ENCODE data around the gene POC1B.

The POC1B gene

DNA sequence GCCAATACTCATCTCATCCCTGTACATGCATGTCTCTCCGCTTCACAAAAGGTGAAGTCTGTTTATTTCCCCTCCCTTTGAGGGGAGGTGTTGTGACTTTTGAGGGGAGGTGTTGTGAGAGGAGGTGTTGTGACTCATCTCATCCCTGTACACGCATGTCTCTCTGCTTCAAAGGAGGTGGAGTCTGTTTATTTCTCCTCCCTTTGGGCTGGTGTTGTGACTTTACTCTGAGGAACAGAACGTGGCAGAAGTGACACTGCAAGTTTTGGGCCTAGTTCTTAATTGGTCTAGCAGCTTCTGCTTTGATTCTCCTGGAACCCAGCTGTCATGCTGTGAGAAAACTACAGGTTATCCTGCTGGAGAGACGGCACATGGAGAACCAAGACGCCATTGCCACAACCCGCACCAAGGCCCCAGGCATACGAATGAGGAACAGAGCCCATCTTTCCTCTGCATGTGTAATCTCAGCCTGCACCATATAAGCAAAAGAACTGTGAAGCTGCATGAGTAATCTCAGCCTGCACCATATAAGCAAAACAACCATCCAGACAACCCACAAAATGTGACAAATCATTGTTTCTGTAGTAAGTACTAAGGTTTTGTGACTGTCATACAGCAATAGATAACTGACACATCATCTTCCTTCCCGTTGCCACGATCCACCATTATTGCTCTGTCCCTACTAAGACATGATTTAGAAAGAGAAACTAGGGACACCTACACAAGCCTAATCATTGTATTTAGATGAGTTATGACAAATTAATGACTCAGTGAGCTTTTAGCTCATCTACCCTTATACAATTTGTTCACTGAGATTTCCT is 31.2 kb downstream of the POC1B start:
- peak; percentile 31 for DNase-seq

DNA sequence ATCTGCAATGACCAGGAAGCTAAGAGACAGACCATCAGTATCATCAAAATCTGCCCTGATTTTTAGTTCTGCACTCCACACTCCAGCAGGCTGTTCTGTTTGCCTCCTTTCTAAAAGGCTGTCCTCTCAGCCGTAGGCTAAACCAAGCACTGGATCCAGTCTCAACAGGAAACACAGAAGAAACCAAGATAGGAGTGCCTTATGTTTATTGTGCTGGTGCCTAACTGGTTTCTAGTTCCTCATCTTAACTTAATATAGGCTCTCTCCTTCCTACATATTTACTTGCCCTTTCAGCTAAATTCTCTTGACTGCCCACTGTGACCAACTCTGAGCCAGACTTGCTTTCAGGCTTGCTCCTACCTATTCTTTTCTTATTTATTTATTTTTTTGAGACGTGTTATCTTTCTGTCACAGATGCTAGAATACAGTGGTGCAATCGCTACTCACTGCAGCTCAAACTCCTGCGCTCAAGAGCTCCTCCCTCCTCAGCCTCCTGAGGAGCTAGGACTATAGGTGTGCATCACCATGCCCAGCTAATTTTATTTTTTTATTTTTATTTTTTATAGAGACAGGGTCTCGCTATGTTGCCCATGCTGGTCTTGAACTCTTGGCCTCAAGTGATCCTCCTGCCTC is 32.1 kb downstream of the POC1B start:
- DNase-seq, result no peak

DNA sequence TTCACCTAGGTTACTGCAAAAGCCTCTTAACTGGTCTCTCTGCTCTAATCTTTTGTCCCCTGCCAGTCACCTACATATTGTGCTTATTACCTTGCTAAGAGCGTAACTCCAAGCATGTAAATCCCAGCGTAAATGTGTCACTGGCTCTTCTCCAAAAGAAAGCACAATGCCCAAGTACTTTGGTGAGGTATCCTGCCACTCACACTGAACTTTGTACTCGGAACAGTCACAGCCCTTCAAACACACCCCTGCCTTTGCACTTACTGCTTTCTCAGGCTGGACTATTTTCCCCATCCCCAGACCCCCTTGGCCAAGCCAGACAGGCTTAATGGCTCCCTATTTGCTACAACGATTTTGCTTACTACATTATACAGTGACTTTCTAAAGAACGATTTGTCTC is 33.0 kb downstream of the POC1B start:
- DNase-seq, result no peak

DNA sequence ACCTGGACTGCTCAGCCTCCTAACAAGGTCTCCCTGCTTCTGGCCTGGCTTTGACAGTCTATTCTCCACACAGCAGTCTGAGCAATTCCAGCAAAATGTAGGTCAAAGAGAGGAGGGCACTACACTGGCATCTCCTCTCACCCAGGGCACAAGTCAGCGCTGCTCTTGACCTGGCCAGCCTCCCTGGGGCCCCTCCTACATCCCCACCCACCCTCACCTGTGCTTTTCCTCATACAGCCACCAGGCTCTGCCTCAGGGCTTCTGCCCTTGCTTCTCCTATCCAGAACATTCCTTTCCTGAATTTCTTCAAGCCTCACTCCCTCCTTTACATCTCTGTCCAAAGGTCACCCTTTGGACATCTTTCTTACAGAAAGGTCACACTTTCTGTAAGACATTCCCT is 34.9 kb downstream of the POC1B start:
- DNase-seq, result no peak

DNA sequence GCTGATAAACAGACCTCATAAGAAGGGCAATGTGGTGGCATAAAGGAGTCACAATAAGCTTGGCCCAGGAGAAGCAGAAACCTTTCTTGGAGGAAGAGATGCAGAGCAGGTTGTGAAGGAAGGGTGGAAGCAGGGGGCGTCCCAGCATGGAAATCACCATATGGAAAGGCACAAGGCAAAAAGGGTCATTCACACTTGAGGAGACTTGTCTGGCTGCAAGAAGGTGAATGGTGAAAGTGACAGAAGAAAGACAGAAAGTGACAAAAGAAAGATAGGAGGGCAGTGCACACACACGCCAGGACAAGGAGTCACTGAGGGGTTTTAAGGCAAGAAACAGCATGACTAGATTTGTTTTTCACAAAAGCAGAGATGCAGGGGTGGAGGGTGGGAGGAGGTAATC is 39.6 kb downstream of the POC1B start:
- no peak for DNase-seq

DNA sequence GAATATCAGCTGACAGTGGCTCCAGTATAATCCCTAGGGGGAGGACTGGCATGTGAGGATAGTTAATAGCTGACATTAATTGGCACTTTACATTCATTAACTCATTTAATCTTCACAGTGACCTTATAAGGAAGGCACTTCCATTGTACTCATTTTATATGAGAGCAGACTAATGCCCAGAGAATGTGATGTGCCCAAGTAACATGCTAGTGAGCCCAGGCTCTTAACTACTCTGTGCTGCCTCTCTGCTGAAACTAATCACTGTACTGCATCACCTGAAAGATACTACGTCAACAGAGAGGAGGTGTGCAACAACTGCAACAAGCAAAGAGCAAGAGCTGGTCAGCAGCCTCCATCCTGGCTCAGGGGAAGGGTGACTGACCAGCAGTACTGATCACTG is 41.4 kb downstream of the POC1B start:
- DNase-seq, result no peak

DNA sequence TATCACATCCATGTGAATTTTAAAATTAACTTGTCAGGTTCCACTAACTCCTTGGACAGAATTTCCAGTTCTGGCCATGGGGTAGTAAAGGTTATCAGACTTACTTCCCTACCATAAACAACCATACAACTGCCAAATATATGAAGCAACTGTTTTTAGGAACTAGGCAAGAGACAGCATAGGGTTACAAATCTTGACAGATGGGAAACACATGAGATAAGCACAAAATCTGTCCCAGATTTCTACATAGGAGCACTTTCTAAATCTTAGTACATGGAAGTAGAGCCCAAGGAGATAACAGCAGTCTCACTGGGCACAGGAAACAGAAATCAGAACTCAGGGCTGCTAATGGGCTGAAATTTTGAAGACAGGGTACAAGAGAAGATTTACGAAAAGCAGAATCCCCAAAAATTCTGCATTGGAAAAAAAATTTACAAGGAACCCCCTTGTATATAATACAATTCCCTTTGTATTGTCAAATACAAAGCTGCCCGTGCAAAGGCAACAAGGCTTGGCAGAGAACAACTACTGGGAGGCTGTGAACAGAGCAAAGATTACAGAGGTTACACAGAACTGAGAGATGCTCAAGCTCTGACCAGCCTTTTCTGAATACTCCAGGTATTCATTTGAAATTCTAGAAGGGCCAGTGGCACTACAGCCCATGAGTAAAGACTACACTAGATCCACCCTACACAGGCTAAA is 44.5 kb downstream of the POC1B start:
- no peak for DNase-seq

DNA sequence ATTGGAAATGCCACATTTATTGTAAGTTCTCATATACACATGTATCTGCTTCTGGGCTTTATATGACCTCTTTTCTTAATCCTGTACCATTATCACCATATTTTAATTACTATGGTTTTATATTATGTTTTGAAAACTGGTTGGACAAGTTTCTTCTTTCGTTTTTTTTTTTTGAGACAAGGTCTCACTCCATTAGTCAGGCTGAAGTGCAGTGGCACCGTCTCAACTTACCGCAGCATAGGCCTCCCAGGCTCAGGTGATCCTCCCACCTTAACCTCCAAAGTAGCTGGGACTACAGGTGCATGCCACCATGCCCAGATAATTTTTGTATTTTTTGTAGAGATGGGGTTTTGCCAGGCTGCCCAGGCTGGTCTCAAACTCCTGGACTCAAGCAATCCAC is 45.9 kb downstream of the POC1B start:
- no peak for DNase-seq

DNA sequence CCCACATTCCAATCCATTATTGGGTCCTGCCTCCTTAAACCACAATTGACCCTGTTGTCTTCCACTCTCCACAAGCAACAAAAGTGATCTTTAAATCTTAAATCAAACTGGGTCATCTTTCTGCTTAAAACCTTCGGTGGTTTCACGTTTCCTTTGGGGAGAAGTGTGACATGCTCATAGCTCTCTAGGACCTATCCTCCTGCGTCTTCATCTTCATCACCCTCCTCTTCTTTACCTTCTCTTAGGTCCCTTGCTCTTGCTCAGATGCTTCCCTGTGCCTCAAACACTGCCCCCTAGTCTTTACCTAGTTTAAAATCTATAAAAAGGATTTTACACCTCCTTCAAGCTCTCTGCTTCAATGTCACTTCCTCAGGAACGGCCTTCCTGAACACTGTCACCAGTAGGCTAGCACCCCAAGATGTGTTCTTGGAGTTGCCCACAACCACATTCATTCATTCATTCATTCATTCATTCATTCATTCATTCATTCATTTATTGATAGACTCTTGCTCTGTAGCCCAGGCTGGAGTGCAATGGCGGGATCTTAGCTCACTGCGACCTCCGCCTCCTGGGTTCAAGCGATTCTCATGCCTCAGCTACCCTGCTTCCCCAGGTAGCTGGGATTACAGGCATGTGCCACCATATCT is 48.1 kb downstream of the POC1B start:
- no peak for DNase-seq

DNA sequence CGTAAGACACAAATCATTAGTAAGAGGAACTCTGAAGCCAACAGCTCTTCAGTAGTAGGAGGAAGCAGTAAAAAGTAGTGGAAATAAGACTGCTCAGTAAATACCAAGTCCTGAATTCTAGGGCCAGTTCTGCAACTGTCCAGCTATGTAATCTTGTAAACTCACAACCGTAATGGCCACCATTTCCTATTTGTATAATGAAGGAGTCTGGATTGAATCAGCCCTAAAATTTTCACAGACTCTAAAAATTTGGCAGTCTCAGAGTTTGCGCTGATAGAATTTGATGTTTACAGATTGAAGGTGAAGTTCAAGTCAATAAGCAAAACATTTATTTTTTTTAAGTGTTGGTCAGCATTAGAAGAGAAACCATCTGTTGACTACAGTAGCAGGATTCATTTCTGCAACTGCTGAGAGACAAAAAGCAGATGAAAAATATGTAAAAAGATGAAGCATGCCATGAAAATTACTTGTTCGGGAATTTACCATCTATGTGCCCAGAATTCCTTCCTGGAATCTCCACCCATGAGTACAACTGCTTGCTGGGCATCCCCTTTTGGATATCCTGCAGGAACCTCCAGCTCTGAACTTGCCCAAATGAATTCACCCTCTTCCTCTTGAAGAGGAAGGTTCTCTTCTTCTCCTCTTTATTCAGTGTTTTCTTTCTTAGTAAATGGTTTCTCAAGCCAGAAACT is 48.8 kb downstream of the POC1B start:
- no peak for DNase-seq

DNA sequence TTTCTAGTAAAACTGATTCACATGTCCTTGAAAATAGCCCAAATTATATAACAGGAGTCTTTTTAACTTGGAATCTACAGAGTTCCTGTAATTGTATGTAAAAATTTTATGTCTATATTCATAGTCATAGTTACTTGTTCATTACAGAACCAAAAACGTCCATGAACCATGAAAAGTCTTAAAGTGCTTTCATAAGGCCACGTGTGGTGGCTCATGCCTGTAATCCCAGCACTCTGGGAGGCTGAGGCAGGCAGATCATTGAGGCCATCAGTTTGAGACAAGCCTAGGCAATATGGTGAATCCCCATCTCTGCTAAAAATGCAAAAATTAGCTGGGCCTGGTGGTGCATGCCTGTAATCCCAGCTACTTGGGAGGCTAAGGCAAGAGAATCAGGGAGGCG is 49.6 kb downstream of the POC1B start:
- no peak for DNase-seq

DNA sequence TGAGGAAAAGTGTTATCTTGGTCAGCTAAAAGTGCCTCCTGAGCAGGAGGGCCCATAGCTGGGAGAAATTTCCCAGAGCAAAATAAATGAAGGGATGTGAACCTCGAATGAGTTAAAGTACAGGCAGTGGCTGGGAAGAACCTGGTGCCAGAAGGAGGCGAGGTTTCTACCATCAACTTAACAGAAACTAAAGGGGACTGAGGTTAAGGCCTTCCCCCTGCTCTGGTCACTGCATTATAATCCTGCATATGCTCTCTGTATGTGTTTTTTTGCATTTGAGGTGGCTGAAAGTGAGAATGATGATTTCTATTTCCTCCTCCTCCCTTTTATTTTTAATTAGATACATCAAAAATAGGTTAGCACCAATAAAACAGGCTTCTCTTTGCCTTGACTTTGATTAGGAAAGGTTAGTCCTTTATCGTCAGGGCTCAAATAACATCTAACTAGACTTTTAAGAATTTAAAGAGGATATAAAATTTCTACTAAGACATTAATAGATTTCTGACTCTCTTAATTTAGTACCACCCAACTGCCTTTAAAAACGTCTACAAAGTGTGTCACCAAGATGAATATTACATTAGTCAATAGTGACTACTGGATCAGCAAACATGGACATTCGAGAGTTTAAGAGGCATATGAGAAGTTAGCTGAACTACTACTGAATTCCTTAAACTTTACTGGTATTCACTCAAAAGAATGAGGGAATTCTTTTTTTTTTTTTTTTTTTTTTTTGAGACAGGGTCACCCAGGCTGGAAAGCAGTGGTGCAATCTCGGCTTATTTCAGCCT is 50.5 kb downstream of the POC1B start:
- DNase-seq, result no peak

DNA sequence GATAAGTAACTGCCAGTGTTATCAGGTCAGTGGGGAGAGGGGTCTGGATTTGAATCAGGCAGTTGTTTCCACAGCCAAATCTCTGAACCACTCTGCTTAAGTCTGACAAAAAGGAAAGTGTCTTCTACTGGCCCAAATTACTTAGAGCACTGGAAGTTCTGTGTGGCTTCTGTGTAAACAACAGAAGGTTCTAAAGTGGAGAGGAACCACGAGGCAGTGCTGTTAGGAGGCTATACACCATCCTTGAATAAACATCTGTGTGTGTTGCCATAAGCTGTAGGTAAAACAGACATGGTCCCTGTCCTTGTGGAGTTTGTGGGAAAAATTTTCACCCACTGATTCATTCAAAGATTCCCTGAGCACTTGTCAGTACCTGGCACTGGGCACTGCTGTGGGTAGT is 51.2 kb downstream of the POC1B start:
- no peak for DNase-seq

DNA sequence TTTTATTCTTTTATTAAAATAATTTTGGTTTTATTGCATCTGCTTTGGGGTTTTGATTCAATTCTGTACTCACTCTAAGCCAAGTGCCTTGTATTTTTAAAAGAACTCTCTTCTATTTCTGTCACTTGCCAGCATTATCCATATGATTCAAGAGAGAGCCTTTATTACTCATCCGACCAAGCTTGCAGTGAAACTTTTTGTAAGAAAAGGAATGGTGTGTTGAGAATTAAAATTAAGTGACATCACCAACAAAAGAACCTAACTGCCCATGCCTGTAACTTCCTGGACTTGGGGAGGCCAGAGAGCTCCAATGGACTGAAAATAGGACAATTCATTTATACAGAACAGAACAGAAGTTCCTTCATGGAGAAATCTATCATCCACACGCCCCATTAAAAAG is 53.3 kb downstream of the POC1B start:
- no peak for DNase-seq

DNA sequence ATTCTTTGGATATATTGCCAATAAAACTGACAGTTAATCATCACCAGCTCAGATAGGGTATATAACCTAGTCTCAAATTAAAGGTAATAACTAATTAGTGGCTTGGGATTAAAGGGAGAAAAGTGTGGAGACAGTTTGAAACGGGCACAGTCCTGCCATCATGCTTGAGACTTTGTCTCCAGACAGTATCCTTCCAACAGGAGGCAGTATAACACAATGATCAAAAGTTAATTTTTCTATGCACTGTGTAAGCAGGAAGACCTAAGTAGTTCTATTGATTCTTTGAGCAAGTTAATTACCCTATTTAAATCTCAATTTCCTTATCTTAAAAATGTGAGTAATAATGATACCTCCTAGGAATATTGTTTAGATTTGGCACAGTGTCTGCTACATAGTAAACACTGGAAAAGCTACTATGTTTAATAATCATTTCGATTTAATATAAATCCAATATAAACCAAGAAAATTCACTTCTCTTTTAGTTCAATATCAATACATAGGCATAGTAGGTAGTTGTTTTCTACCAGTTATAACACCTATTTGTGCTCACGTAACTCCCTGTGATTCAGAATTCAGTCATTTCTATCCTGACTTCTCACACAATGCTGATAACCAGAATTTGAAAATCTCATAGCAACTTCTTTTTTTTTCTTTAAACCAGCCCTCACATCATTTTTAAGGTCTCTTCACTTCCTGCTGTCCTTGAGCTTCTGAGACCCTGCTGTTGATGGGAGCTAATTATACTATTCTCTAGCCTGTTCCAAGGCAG is 54.9 kb downstream of the POC1B start:
- DNase-seq, result no peak

DNA sequence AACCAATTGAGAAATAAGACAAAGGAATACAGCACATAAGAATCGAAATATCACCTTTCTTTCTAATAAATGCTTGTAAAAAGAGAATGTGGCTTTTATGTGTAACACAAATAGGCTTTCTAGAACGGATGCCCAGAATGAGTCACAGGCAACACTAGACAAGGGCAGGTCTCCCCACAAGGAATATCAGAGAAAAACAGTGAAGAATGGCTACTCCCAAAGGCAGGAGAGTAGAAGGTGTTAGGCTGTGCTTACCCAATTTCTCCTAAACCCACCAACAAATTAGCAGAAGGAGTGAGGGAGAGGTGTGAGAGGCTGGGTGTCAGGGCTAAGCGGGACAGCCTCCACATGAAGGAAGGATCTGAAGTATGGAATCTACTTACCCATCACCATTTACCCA is 56.5 kb downstream of the POC1B start:
- no peak for DNase-seq

DNA sequence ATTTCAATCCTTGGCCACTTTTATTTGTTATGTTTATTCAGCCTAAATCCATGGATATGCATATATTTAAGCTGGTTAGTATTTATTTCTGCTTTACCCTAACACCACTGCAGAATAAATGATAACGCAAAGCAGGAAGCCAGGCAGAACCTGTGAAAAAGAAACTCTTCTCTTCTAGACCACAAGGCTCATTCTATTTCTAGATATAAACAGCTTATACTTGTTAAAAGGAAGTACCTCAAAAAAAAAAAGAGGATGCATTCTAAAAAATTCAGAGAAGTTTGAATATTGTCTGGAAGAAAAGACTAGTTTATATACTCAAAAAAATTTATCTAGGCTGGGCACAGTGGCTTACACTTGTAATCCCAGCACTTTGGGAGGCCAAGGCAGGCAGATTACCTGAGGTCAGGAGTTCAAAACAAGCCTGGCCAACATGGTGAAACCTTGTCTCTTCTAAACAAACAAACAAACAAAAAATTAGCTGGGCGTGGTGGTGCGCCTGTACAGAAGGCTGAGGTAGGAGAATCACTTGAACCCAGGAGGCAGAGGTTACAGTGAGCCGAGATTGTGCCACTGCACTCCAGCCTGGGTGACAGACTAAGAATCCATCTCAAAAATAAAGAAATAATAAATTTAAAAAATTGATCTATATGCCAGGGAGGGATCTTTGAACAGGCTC is 57.1 kb downstream of the POC1B start:
- DNase-seq, result no peak

DNA sequence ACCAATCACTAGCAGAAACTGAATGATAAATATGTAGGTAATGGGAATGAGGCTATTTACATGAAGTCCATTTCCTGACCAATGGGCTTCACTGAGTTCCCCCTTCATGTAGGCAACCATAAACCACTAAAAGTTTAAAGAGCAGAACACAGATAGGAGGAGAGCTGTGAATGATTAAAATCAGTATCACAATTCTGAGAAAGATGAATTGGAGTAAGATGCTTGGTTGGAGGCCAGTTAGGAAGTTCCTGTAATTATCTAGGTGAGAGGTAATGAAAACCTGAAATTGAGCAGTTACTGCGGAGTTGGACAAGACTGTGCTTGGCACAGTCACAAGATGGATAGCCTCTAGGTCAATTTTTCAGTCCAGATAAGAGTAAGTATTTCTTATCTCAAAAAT is 57.8 kb downstream of the POC1B start:
- no peak for DNase-seq

DNA sequence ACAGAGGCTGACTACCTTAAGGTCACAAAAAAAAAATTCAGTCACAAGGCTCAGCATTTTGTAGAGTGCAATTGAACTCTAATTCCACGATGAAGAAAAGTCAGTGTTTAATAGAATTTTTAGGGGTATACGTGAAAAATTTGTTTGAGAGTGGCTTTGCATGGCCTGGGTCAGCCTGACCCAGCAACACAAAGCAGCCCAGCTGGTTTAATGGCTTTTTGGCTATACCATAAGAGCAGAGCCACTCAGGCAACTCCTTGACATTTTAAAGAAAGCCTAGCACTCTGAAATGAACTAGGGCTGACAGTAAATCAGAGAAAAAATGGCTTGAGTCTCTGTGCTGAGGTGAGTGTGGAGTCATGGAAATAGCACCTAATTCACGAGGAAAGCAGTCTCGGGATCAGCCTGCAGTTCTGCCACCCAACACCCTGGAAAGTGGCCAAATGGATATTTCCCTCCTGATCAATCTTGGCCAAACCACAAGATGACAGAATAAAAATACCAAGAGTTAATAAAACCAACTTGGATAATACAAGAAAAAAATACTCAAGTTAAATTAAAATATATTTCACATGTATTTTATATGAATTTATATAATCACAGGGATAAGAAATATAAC is 60.8 kb downstream of the POC1B start:
- no peak for DNase-seq
